GM10248 (cell line): ENCODE results near the gene OR51M1.

Experiments
- CTCF ChIA-PET: fragments of 300-600 bp; sonication (Branson Sonifier 250); formaldehyde crosslinking; extraction: SDS; loops from one replicate; lab custom pipeline; 2021; ENCODE audit warnings: antibody characterized with exemption; lab: Yijun Ruan, JAX
- POLR2A ChIA-PET: fragments of 350-650 bp; sonication (Branson Sonifier 250); formaldehyde crosslinking; extraction: SDS; loops from one replicate; lab custom pipeline; 2020; ENCODE audit warnings: antibody characterized with exemption; lab: Yijun Ruan, JAX
- DNase-seq: peaks from one replicate; pipeline ENCODE4 v3.0.0; 2012; ENCODE audit errors: extremely low spot score
- TF ChIP-seq, protein P1 (sequence below): IDR thresholded peaks from 2 replicates; pipeline ENCODE4 v1.5.1; 2012; ENCODE audit warnings: mild to moderate bottlenecking, low read depth; ENCODE audit errors: extremely low read depth, missing control alignments, control extremely low read depth

The OR51M1 gene

DNA sequence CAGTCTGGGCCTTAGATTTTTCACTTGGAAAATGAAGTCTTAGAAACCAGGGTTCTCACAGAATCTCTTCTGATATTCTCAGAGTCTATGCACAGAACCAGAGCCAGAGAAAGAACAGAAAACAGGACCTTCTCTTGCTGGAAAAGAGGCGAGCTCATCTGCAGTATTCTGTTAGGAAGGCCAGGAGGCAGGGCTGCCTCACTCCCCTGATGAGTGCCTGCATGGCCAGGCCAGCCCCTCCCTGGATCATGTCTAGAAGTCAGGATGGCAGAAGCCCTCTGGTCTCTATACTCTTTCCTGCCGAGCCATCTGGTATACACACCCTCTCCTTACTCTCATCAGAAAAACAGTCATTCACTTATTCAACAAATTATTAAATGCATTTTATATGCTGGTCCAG is 723 bp downstream of the OR51M1 start:
- TF ChIP-seq, protein P1, sequence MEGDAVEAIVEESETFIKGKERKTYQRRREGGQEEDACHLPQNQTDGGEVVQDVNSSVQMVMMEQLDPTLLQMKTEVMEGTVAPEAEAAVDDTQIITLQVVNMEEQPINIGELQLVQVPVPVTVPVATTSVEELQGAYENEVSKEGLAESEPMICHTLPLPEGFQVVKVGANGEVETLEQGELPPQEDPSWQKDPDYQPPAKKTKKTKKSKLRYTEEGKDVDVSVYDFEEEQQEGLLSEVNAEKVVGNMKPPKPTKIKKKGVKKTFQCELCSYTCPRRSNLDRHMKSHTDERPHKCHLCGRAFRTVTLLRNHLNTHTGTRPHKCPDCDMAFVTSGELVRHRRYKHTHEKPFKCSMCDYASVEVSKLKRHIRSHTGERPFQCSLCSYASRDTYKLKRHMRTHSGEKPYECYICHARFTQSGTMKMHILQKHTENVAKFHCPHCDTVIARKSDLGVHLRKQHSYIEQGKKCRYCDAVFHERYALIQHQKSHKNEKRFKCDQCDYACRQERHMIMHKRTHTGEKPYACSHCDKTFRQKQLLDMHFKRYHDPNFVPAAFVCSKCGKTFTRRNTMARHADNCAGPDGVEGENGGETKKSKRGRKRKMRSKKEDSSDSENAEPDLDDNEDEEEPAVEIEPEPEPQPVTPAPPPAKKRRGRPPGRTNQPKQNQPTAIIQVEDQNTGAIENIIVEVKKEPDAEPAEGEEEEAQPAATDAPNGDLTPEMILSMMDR, result no peak
- no peak for DNase-seq
- POLR2A ChIA-PET, result no interaction called here
- CTCF ChIA-PET, result no interaction called here

DNA sequence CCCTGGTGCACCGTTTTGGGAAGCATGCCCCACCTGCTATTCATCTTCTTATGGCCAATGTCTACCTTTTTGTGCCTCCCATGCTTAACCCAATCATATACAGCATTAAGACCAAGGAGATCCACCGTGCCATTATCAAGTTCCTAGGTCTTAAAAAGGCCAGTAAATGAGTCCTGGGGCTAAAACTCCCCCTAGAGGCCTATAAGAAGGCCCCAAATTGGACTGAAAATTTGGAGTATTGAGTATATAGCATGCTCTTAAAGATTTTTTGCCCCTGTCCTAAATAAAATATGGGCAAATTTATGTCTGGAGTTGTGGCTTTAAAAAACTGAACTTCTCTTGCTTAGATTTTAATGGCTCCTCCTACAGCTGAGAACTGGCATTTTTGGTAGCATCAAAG is 6.6 kb downstream of the OR51M1 start:
- DNase-seq, result no peak
- CTCF ChIA-PET, result no interaction called here
- POLR2A ChIA-PET, result no interaction called here
- TF ChIP-seq, protein P1, result no peak

DNA sequence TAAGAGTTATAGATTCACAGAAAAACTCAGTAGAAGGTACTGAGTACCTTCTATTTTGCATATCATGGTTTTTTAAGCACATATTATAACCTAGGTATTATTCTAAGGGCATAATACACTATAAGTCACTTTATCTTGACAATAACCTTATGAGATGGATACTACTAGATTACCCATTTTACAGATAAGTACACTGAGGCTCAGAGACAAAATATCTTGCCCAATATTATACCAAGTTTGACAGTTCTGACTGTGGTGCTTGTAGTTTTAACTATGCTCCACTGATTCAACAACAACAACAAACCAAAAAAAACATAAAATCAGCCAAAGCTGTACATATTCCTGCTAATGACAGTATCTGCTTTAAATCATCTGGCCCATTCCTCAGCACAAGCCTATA is 10.5 kb downstream of the OR51M1 start:
- ChIA-PET POLR2A (no interaction called here), CTCF (no interaction called here)
- TF ChIP-seq, protein P1, result no peak
- DNase-seq, result no peak

DNA sequence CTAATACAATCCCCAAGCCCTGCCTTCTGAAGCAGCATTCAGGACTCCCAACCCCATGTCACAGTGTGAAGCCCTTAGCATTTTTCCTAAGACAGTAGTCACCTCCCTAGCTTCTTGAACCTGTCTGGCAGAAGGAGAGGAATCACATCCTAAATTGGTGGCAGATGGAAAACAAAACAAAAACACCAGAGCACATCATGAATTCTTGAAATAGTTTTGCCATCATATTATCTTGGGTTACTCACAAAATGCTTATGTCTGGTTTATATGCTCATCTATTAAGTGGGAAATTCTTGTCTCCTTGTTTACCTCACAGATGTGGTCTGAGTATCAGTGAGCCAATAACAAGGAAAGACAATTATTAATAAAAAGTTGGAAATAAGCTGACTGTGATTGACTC is 15.3 kb downstream of the OR51M1 start:
- POLR2A ChIA-PET, result no interaction called here
- CTCF ChIA-PET, result interaction anchor here (1.2 kb wide), 1 partner anchor 17 kb away, joined by 3 read pairs; no protein-coding TSS in a partner anchor
- DNase-seq, result no peak
- TF ChIP-seq, protein P1, result no peak

DNA sequence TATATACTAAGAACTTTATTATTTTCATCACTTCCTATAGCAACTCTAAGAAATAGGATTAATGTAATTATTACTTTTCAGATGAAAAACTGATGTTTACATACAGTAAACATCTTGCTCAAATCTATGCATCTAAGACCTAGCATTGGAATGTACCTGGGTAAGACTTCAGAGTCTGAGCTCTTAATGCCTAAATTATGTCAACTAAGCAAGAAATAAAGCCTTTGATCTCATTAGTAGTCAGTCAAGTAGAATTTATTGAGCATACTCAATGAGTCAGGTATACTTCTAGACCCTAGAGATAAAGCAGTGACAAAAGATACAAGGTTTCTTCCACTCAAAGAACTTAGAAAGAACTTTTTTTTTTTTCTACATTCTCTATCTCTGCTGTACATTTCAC is 21.6 kb downstream of the OR51M1 start:
- CTCF ChIA-PET, result no interaction called here
- no peak for DNase-seq
- POLR2A ChIA-PET, result no interaction called here
- TF ChIP-seq, protein P1, result no peak

DNA sequence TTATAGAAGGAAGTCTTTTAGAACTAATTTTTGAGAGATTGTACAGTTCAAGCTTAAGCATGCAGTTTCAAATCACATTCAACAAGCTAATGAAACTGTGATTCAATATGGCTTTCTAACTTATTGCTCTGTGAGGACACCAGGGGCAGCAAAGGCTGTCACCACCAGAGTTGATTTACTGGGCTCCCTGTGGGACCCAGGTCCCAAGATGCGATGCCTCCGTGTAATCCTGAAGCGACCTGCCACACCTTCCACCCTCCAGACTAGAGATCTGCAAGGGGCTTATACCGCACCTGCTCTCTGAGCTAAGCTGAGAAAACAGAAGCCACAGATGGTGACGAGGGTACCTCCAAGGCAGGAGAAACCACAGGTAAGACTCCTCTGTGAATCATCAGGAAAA is 37.4 kb downstream of the OR51M1 start:
- TF ChIP-seq, protein P1, result no peak
- ChIA-PET CTCF (no interaction called here), POLR2A (no interaction called here)
- no peak for DNase-seq

DNA sequence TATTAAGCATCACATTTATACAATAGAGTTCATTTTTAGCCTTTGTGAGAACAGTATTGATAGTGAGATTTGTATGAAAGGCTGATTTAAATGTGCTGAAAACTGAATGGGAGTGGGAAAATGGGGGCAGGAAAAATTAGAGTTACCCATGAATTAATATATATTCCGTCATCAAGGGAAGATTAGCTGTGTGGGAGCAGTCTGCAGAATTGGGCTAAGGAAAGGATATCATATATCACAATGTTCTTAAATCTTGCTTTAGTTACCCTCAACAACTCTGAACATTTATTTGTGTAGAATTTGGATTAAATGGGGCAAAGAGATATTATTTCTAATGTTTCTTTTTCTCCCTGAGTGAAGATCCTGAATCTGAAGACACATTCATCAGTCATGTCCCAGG is 38.2 kb downstream of the OR51M1 start, which contains the start of gene OR51Q1:
Gene OR51Q1 (plus strand): TSS at position 301 of the 400 bp plus-strand sequence. CDS start 90 bp downstream, at position 391.
- ChIA-PET CTCF (no interaction called here), POLR2A (no interaction called here)
- TF ChIP-seq, protein P1, result no peak
- DNase-seq, result no peak
